Stimulated activated CD4-positive, alpha-beta T cell treated with anti-CD3 and anti-CD28 coated beads, Interleukin-12 subunit alpha, Interleukin-12 subunit beta, amount 100 ng/mL, for 24 hours (primary cell): Measurements from ENCODE around the gene CMTR1.
A peak's percentile ranks its signal among the peaks of the same experiment; 100 is the strongest.

Source experiments
- DNase-seq, 2 experiments: peaks; one replicate each; pipeline ENCODE4 v3.0.0-alpha.2; 2020; ENCODE audit warnings: low read depth in 2 of 2

Gene CMTR1

DNA sequence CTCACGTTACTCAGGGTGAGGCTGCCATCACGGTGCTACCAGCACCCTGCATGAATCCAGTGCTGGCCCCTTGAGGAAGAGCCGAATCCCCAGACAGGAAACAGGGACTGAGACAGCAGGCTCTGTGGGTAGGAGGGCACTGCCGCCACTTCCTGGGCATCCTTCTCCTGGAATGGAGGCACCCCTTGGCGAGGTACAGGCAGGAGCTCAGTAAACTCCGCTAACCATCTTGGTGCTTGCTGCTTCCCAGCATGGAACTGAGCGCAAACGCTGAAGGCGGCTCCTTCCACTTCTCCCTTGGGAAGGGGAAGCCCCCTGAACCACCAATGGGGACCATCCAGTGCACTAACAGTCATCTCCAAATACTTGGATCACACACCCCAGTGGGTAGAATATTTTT, 80.1 kb downstream of the CMTR1 start:
- no peak for DNase-seq

DNA sequence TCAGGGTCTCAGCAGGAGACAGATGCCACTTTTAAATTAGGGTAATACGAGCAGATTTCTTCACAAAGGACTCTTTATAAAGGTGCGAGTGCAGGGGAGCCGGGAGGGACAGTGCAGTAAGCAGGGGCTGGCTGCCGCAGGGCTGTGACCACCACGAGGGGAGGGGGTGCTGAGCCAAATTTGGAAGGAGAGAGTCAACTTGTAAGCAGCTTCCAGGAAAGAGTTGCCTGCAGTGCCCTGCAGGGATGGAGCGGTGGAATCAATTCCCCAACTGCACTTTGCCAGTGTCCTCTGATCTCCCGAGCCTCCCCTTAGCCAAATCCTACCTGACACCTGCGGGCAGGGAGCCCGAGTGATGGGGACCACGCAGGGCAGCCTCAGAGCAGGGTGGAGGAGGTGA, 80.6 kb downstream of the CMTR1 start:
- DNase-seq: no peak

DNA sequence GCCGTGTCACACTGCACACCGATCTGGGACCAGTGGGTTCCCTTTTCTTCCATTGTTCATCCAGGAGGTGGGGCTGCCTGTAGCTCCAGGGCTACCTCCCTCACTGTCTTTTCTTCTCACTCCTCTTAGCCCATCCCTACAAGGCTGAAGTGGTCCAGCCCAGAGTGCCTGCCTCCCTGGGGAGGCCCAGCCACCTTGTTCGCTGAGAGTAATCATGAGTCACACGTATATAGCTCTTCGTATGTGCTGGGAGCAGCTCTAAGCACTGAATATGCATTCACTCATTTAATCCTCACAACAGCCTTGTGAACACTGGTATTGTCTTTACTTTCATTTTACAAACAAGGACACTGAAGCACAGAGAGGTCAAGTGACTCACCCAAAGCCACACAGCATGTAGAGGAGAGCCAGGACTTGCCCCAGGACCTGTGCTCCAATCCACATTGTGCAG, 81.3 kb downstream of the CMTR1 start:
- DNase-seq: peak in 1 of 2 experiments; percentile 45

DNA sequence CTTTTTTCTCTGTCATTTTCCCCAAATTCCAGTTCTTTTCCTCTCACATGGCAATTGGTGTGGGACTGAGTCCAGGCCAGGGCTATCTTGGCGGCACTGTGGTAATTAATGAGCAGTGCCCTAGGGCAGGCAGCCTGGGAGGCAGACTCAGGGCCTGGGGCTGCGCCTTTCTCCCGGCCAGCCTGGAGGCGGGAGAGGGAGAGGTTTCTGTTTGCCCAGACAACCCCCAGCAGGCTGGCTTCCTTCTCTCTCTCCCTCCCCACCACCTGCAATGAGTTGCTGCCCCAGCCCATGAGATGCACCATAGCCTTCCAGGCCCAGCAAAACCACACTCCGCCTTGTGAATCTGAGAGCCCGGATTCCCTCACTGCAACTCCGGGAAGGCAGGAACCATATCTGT, 81.8 kb downstream of the CMTR1 start:
- DNase-seq: no peak

DNA sequence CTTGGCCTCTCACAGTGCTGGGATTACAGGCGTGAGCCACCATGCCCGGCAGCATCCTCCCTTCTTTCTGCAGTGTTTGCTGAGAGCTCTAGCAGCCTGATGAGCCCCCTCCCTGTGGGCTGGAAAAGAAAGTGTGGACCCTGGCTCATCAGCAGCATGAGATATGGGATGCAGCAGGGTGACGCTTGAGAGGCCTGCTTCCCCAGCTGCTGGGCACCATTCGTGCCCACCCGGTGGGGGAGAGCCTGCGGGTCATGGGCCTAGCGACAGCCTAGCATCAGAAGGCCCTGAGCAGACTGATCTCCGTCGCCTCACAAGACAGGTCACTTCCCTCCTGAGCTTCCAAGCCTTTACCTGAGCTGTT, 82.7 kb downstream of the CMTR1 start:
- DNase-seq: no peak

DNA sequence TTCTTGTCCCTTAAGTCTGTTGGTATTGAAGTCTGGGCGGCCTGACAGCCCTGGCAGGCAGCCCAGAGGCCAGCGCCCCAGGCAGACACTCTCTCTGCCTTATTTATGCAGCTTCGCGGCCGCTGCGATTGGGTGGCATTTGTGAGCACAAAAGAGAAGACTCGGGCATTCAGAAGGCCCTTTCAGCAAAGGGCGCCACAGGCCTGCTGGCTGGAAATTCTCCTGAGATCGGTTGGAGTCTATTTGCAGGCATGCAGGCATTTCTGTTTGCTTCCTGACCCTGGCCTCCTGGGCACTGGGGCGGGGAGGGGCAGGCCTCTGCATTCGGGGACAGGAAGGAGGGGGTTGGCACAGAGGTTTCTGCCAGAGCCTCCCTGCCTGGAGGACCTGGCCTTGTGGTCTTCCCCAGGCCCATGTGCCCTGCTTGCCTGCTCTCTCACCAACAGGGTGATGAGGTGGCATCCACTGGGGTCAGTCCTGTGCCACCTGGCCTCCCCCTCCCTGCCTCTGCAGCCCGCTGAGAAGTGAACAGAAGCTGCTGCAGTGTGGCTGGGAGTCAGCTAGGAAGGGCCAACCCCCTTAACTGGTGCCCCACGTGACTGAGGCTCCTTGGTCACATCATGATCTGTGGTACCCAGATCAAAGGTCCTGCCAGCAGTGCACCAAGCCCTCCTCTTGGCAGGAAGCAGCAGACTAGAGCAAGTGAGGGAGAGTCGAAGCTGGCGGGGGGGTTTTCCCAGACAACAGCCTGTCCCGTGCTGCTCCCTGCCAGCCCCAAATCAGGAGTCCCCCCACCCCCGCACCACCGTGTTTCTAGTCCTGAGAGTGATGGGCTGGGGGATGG, 83.3 kb downstream of the CMTR1 start:
- peak; percentile 76 to 82 for DNase-seq

DNA sequence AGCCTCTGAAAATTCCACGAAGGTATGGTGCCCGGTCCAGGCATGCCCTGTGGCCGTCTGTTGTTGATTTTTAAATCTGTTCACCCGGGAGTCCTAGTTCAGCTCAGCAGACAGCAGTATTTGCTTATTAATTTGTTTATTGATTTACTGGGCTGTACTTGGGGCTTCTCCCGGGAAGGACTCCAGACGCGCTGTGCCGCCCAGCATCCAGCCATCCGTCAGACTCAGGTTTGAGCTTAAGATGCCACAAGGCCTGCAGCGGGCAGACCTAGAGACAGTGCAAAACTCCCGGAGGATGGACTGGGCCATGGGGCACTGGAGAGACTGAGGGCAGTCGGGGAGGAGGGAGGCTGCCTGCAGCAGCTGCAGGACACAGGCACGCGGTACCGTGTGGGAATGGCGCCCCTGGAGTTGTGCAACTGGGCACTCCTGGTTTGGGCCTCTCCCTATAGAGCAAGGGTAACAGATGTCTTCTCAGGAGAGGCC, 83.9 kb downstream of the CMTR1 start:
- DNase-seq: no peak

DNA sequence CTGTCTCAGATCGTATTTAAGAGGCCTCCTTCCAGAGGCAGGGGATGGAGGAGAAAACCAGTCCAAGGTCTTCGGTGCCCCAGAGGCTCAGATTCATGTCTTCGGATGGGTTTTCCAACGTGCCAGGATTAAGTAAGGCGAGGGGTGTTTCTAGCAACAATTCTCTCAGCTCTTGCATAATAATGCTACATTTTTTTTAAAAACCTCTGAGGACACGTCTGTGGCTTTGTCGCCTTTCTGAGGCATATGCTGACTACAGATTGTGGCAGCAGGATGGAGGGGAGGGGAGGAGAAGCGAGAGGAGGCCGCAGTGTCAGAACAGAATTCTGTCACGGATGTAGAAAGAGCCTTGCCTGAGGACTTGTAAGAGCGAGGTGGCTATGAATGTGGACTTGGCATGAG, 84.4 kb downstream of the CMTR1 start:
- DNase-seq: peak; percentile 47 to 62

DNA sequence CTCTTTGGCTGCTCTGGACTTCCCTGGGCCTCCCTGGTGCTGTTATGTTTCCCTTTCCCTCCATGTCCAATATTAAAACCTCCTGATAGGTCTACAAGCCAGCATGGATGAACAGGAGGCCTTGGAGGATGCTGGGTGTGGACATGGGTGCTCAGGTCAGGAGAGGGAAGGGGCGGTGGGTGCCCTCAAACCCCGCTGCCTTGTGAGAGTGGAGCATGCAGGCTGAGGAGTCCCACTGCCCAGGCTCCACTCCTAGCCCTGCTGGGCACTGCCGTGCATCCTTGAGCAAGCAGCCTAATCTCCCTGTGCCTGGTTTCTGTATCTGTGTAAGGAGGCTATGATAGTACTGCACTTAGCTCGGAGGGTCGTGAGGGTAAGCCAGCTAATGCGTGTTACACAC, 85.1 kb downstream of the CMTR1 start:
- no peak for DNase-seq

DNA sequence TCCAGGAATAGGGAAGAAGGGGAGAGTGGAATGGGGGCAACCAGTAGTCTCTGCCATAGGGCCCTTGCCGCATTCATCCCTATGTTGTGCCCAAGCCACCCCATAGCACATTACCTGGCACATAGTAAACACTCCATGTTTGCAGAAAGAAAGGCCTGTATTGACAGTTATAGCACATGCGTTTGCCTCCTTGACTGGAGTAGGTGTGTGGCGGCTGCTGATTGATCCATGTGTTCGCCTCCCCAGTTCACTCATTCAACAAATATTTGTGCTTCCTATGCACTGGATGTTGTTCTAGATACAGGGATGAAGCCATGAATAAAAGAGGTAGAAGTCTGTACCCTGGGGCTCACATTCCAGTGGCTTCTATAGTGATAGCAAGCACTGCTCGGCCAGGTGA, 86.4 kb downstream of the CMTR1 start:
- DNase-seq: no peak

DNA sequence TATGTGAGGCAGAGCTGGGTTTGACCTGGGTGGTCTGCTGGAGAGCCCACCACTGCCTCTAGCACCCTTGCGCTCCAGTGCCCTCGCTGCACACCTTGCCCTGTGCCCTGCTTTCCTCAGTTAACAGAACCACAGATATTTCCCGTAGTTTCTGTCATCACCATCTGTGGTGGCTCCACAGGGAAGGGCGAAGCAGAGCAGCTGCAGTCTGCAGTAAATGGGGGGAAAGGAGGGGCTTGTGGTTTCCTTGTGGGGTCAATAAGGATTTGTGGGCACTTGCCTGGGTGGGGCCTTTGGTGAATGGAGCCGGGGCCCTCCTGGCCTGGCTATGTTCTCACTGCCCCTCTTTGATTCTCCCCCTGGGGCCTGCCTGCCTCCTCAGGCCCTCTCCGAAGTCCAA, 87.9 kb downstream of the CMTR1 start:
- DNase-seq: no peak

DNA sequence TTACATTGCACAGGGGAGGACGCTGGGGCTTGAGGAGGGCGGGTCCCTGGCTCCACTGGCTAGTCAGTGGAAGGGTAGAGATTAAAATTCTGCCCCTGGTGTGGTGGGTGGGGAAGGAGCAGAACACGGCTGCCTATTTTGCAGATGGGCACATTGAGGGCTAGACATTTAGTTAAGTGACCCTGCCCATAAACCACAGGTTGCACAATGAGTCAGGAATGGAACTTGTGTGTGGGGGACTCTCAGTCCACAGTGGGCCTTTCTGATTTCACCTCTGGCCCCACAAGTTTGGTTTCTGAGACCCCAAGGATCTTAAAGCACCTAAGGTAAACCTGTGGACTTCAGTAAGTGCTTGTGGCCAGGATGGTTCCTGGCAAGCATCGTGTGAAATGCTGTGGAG, 88.7 kb downstream of the CMTR1 start:
- no peak for DNase-seq

DNA sequence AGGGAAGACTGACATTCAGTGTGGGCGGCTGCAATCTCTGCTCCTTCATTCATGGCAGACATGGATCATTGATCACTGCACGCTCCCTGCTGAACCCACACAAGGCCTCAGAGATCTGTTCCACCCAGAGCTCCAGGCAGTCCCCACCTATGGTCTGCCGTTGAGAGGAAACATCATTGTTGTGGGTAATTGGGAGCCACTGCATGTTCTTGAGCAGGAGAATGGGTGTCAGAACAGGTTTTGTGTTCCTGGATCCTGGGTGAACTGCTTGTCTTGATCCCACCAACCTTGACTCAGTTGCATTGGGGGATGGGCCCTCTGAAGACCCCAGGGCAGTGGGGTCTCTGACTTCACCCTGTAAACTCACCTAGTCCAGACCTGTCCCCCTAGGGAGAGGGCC, 89.8 kb downstream of the CMTR1 start:
- no peak for DNase-seq

DNA sequence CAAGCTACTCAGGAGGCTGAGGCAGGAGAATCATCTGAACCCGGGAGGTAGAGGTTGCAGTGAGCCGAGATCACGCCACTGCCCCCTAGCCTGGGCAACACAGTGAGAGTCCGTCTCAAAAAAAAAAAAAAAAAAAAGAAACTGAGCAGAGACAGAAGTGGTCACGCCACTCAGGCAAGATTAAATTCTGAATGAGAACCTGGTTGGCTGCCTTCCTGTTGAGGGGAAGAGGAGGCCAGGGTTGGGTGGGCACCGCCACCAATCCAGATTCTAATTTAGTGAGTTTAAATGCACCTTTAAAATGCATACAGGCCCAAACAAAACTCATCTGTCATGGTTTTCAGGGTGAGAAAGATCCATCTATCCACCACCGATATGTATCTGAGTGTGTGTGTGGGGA, 90.4 kb downstream of the CMTR1 start:
- DNase-seq: no peak

DNA sequence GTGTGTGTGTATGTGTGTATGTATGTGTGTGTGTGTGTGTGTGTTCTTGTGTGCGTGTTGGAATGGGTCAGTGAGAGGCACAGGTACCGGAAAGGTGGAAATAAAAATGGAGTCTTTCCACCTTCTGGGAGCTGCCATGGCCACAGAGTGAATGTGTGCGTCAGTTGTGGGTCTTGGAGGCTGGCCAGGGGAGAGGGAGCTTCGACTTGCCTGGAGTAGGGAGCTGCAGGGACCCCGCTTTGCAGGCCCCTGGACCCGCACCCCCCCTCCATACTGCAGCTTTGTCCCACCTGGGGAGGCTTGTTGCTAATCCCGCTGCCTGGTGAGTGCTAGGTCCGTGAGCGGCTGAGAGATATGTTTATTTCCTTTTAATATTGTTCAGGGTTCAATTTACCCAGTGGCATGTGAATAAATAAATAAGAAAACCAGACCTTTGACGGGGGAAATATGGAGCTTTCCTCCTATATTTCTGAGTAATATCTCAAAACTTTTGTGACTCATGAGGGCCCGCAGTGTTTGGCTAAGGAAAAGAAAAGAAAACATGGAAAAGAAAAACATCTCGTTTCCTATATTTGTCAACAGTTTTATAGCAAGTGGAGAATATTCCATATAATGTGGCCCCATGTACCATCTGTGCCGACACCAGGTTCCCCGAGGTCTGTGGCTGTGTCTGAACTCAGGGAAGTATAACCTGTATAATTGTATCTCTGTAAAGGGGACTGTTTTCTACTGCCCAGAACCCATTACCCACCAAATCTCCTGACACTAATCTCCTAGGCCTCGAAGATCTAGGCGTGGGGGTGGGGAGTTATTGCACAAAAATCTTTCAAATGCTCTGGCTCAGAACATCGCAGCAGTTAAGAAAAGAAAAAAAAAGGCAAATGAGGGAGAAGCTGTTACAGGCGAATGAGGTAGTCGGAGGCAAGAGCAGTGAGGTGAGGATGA, 91.3 kb downstream of the CMTR1 start:
- no peak for DNase-seq

DNA sequence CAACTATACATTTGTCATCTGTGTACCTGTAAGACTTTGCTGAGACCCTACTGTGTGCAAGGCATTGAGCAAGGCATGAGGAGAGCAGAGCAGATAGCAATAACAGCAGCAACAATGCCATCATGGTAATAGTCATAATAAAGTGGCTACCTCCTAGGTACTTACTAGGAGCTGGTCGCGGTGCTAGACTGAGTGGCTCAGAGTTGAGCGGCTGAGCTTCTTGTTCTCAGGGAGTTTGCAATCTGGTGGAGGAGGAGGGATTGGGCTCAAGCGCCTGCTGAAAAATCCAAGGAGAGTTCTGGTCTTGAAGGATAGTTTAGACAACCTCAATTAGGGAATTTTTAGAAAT, 91.9 kb downstream of the CMTR1 start:
- no peak for DNase-seq

DNA sequence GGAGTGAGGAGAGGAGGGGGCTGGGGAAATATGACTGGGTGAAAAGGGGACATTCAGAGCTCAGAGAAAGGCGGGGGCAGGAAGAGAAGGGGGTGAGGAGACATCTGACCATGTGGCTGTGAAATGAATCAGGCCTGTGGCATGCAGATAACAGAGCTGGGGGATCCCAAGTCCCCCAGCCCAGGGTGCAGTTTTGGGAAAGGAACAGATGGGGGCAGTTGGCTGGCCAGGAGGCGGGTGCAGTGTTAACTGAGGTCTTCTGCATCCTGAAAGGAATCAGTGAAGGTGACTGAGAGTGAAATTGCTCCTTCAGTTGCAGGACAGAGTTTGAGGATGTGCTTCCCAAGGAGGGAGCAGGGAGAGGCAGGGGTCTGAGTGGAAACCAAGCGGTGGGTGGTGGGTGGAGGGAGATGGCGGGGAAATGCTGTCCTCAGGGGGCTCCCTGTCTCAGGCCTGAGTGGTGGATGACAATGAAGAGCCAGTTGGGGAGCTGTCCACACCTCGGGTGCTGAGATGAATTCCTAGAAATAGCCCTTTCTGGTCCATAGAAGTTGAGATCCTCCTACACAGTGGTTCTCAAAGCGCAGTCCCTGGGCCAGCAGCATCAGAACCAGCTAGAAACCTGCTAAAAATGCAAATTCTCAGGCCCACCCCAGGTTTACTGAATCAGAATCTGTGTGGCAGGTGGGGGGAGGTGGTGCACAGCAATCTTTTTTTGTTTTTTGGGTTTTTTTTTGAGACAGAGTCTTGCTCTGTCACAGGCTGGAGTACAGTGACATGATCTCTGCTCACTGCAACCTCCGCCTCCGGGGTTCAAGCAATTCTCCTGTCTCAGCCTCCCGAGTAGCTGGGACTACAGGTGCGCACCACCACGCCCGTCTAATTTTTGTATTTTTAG, 92.7 kb downstream of the CMTR1 start:
- no peak for DNase-seq

DNA sequence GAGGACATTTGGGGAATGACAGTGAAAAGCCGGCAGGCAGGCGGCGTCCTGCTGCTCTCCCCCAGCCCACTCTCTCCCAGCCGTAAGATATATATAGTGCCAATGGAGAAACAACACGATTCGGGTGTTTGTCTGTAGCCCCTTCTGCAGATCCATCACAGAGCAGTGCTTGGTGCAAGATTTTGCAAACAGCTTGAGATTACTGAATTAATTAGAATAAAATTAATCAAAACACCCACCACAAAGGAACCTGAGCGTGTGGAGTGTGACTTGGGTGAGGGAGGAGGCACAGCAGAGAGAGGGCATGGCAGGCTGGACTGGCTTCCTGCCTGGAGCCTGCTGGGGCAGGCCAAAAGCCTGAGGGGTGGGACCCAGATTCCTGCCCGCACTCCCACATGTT, 95.5 kb downstream of the CMTR1 start:
- DNase-seq: no peak

DNA sequence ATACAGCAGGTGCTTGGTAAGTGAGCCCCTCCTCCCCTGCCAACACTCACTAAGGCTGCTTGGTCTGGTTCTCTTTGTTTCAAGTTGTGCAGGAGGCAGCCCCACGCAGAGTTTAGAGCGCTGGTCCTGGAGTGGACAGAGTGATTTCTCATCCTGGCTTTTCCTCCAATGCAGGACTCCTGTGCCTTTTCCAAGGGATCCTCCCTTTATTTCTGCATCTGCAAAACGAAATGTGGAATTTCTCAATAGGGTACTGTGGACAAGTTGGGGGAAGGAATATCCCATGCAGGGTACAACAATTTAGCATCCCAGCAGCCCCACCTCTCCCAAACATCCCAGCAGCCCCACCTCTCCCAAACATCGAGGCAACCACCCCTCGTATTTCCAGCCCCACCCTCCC, 97.3 kb downstream of the CMTR1 start:
- no peak for DNase-seq

DNA sequence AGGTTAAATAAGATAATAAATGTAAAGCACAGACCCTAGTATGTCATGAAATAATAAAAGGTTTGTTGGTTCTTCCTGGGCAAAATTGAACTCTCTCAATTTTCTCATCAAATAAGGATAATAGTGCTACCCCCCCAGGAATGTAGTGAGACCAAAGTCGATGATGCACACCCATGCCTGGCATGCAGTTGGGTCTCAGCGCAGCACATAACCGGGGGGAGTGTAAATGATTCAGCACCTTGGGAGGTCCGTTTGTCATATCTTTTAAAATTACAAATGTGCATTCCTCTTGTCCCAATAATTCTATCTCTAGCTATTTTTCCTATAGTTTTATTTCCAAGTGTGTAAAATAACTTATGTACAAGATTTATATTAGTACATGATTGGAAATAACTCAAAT, 98.0 kb downstream of the CMTR1 start:
- no peak for DNase-seq
